ENCODE measurements around the gene LMX1B.

The LMX1B gene

DNA sequence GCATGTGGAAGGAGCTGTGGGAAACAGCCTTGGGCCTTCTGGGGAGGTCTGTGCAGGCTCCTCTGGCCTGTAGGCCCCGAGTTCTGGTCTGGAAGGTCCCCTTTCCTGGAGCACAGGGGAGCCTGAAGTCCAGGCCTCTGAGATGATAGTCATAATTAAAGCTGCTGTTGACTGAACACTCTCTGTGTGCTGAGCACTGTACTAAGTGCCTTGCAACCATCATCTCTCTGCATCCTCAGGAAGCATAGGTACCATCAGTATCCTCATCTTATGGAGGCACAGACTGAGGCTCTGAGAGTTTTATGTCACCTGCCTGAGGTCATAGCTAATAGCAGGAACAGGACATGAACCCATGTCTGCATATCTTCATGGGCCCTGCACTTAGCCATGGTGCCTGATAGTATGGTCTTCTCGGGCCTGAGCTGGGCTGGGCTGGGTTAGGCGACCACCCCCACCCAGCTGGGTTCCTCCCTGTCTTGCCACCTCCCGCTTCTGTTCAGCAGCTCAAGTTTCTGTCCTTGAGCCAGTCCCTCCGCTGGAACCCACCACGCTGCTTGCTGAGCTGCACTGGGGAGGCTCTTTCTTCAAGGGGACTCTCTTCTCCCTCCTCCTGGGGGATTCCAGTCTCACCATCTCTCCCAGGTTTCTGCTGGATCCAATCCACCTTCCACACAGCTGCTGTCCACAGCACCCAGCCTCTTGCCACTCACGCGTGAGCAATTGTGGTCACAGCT lies 27.6 kb downstream of the LMX1B start:
- H3K4me2 ChIP-seq (ENCODE audit: low read depth, low read length, poor library complexity, severe bottlenecking) = no peak overlapping the region
- TF ChIP-seq EZH2phosphoT487 (conservative IDR thresholded peaks at IDR 0.05; ENCODE audit: low read length) = no peak
- TF ChIP-seq, protein P1, sequence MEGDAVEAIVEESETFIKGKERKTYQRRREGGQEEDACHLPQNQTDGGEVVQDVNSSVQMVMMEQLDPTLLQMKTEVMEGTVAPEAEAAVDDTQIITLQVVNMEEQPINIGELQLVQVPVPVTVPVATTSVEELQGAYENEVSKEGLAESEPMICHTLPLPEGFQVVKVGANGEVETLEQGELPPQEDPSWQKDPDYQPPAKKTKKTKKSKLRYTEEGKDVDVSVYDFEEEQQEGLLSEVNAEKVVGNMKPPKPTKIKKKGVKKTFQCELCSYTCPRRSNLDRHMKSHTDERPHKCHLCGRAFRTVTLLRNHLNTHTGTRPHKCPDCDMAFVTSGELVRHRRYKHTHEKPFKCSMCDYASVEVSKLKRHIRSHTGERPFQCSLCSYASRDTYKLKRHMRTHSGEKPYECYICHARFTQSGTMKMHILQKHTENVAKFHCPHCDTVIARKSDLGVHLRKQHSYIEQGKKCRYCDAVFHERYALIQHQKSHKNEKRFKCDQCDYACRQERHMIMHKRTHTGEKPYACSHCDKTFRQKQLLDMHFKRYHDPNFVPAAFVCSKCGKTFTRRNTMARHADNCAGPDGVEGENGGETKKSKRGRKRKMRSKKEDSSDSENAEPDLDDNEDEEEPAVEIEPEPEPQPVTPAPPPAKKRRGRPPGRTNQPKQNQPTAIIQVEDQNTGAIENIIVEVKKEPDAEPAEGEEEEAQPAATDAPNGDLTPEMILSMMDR (IDR thresholded peaks at IDR 0.05; ENCODE audit: insufficient read depth, low read length, poor library complexity, severe bottlenecking) = no peak

DNA sequence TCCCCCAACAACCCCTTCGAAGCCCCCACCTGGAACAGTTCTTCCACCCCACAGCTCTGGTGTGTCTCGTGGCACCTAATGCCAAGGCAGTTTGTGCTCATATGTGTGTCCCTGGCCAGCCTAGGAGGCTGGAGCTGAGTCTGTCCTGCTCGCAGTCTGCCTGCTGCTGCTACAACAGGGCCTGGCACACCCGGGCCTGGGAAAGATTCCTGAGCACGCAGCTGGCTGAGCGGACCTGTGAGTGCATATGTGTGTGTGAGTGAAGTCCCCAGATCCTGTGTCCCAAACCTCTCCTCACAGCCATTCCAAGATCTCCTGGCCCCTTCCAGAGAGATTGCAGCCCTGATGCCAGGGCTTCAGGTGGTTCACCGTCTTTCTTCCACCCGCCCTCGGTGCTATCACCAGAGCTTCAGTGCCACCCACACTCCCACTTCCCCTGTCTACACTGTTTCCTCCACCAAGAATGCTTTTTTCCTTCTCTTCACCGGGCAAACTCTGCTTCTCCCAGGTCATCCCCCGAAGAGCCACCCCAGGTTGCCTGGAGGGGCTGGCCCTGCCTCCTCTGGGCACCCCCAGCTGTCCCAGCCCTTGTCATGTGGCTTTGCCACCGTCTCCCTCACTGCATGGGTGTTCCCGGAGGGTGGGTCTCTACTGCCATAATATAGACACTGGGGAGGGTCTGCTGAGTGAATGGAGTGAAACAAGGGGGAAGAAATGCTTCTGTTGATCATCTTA lies 28.4 kb downstream of the LMX1B start:
- Histone ChIP-seq H3K9ac (ENCODE audit: low read length) (no peak overlapping the region), H3K27me3 (ENCODE audit: low read length) (no peaks in the 10 kb centered on the region), H4K20me1 (ENCODE audit: low read depth, low read length) (no peaks in the 10 kb centered on the region), H2AFZ (ENCODE audit: low read depth, low read length, severe bottlenecking) (no peak overlapping the region), H3K36me3 (ENCODE audit: low read length) (no peaks in the 10 kb centered on the region), H3F3A (ENCODE audit: insufficient read depth) (no peaks in the 10 kb centered on the region), H3K4me2 (ENCODE audit: low read depth, low read length, poor library complexity, severe bottlenecking) (no peak overlapping the region), H3K27ac (ENCODE audit: low read depth, low read length) (no peak overlapping the region), H3K79me2 (ENCODE audit: insufficient read depth, low read length) (no peaks in the 10 kb centered on the region), H3K9me3 (ENCODE audit: insufficient read depth, low read length) (no peaks in the 10 kb centered on the region), H3K9me2 (replicated peaks; ENCODE audit: insufficient read depth, low read length) (no peaks in the 10 kb centered on the region), H3K4me3 (ENCODE audit: insufficient read depth, low read length, poor library complexity, severe bottlenecking) (no peak overlapping the region)
- no peak for TF ChIP-seq EZH2phosphoT487 (conservative IDR thresholded peaks at IDR 0.05; ENCODE audit: low read length)
- TF ChIP-seq, protein P1 (IDR thresholded peaks at IDR 0.05; ENCODE audit: insufficient read depth, low read length, poor library complexity, severe bottlenecking) = no peak

More for the DNA sequence above, 27.6 kb downstream of the LMX1B start:
- Histone ChIP-seq H2AFZ (ENCODE audit: low read depth, low read length, severe bottlenecking) (no peak overlapping the region), H4K20me1 (ENCODE audit: low read depth, low read length) (no peaks in the 10 kb centered on the region), H3K4me3 (ENCODE audit: insufficient read depth, low read length, poor library complexity, severe bottlenecking) (no peak overlapping the region), H3K79me2 (ENCODE audit: insufficient read depth, low read length) (no peaks in the 10 kb centered on the region), H3K27ac (ENCODE audit: low read depth, low read length) (no peak overlapping the region), H3K9me2 (replicated peaks; ENCODE audit: insufficient read depth, low read length) (no peaks in the 10 kb centered on the region), H3K27me3 (ENCODE audit: low read length) (no peaks in the 10 kb centered on the region), H3F3A (ENCODE audit: insufficient read depth) (no peaks in the 10 kb centered on the region), H3K9ac (ENCODE audit: low read length) (no peak overlapping the region), H3K36me3 (ENCODE audit: low read length) (no peaks in the 10 kb centered on the region), H3K9me3 (ENCODE audit: insufficient read depth, low read length) (no peaks in the 10 kb centered on the region)

DNA sequence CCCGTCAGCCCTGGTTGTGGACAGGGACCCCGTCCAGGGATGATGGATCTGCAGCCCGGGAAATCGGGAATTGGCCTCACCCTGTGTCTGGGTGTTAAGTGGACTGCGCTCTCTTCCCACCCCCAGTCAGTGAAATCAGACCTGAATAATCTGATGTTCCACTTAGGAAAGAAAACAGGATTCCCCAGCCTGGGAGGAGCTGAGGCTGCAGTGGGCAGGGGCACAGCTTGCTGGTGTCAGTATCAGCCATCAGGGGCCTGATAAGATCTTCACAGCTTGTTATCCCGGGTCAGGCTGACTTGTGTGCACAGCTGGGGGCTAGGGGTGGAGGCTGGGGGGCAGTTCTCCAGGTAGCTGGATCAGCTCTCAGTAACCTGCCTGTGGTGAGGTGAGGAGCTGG lies 29.1 kb downstream of the LMX1B start:
- TF ChIP-seq, protein P1 (IDR thresholded peaks at IDR 0.05; ENCODE audit: insufficient read depth, low read length, poor library complexity, severe bottlenecking) = no peak
- TF ChIP-seq EZH2phosphoT487 (conservative IDR thresholded peaks at IDR 0.05; ENCODE audit: low read length) = no peak
- Histone ChIP-seq H4K20me1 (ENCODE audit: low read depth, low read length) (no peaks in the 10 kb centered on the region), H3K4me3 (ENCODE audit: insufficient read depth, low read length, poor library complexity, severe bottlenecking) (no peak overlapping the region), H3K27me3 (ENCODE audit: low read length) (no peaks in the 10 kb centered on the region), H3K9ac (ENCODE audit: low read length) (no peak overlapping the region), H3K36me3 (ENCODE audit: low read length) (no peaks in the 10 kb centered on the region), H3K4me2 (ENCODE audit: low read depth, low read length, poor library complexity, severe bottlenecking) (no peak overlapping the region), H3K27ac (ENCODE audit: low read depth, low read length) (no peak overlapping the region), H2AFZ (ENCODE audit: low read depth, low read length, severe bottlenecking) (no peak overlapping the region), H3K9me3 (ENCODE audit: insufficient read depth, low read length) (no peaks in the 10 kb centered on the region), H3F3A (ENCODE audit: insufficient read depth) (no peaks in the 10 kb centered on the region), H3K9me2 (replicated peaks; ENCODE audit: insufficient read depth, low read length) (no peaks in the 10 kb centered on the region), H3K79me2 (ENCODE audit: insufficient read depth, low read length) (no peaks in the 10 kb centered on the region)

Data from SU-DHL-6 (cell line).